Progenitor cell of endocrine pancreas (in vitro differentiated cells): Measurements from ENCODE around the gene FKBP2. TPM values are rescaled to one million over a fixed set of nuclear protein-coding genes. Genes with fewer than 3 reads are reported as not detected.
A peak's percentile ranks its signal among the peaks of the same experiment; 100 is the strongest.

Experiments
- DNase-seq: peaks from one replicate; pipeline ENCODE4 v3.0.0; 2021; ENCODE audit warnings: low spot score; ENCODE audit not compliant: unreplicated experiment
- H3K27ac Mint-ChIP-seq: 2 replicates; pipeline ENCODE4 v1.8.0; 2021; ENCODE audit warnings: mild to moderate bottlenecking, moderate library complexity, mixed read lengths
- H3K27me3 Mint-ChIP-seq: 2 replicates; pipeline ENCODE4 v1.8.0; 2021; ENCODE audit warnings: mixed read lengths
- H3K36me3 Mint-ChIP-seq: 2 replicates; pipeline ENCODE4 v1.8.0; 2022; ENCODE audit warnings: mixed read lengths; ENCODE audit not compliant: insufficient read depth
- H3K4me1 Mint-ChIP-seq: 2 replicates; pipeline ENCODE4 v1.8.0; 2021; ENCODE audit warnings: low read depth, mixed read lengths
- H3K4me3 Mint-ChIP-seq: 2 replicates; pipeline ENCODE4 v1.8.0; 2021; ENCODE audit warnings: low read depth, mild to moderate bottlenecking, moderate library complexity, mixed read lengths
- H3K9me3 Mint-ChIP-seq: 2 replicates; pipeline ENCODE4 v1.8.0; 2021; ENCODE audit warnings: low read depth, mixed read lengths
- CTCF ChIP-seq: fragments of 200-600 bp; sonication (generic); IDR thresholded peaks from one replicate; pipeline ENCODE4 v1.5.0; 2021; ENCODE audit warnings: antibody characterized with exemption, mild to moderate bottlenecking; ENCODE audit not compliant: unreplicated experiment
- total RNA-seq: library from RNA; stranded (reverse); gene quantifications from 2 replicates; pipeline ENCODE4 v1.2.1, GENCODE V29; 2021

The FKBP2 gene
- total RNA-seq, 1 donor from 2014 or later = 57.7 TPM

GRCh38 chr11:64248578-64248977 lies 7.7 kb downstream of the FKBP2 start:
- DNase-seq = no peak
- Mint-ChIP-seq H3K27ac (no peak overlapping the region), H3K27me3 (peaks cover 3% of the 10 kb centered on the region), H3K9me3 (no peaks in the 10 kb centered on the region), H3K36me3 (peaks cover 3% of the 10 kb centered on the region), H3K4me3 (no peak overlapping the region), H3K4me1 (peaks cover 11% of the 10 kb centered on the region)
- TF ChIP-seq CTCF = no peak

GRCh38 chr11:64249038-64249437 lies 8.1 kb downstream of the FKBP2 start:
- no peak for TF ChIP-seq CTCF
- Mint-ChIP-seq H3K4me3 (no peak overlapping the region), H3K4me1 (peaks cover 11% of the 10 kb centered on the region), H3K27me3 (peaks cover 3% of the 10 kb centered on the region), H3K27ac (no peak overlapping the region), H3K36me3 (no peaks in the 10 kb centered on the region), H3K9me3 (no peaks in the 10 kb centered on the region)
- no peak for DNase-seq

- Mint-ChIP-seq H3K9me3 (no peaks in the 10 kb centered on the region), H3K4me3 (peak overlapping the region; percentile 33), H3K27me3 (peaks cover 3% of the 10 kb centered on the region), H3K27ac (no peak overlapping the region), H3K36me3 (no peaks in the 10 kb centered on the region), H3K4me1 (peaks cover 11% of the 10 kb centered on the region)
- DNase-seq = no peak
- no peak for TF ChIP-seq CTCF
These were observed 8.9 kb downstream of the FKBP2 start for GRCh38 chr11:64249563-64250414.

- H3K9me3 Mint-ChIP-seq = no peaks in the 10 kb centered on the region
- H3K4me1 Mint-ChIP-seq = peaks cover 11% of the 10 kb centered on the region
- H3K27me3 Mint-ChIP-seq = peaks cover 3% of the 10 kb centered on the region
- DNase-seq = no peak
- no peaks in the 10 kb centered on the region for H3K36me3 Mint-ChIP-seq
- peak overlapping the region; percentile 44 for H3K4me3 Mint-ChIP-seq
- no peak for TF ChIP-seq CTCF
- no peak overlapping the region for H3K27ac Mint-ChIP-seq
These were observed 9.6 kb downstream of the FKBP2 start for GRCh38 chr11:64250415-64251015.

GRCh38 chr11:64251016-64251752 lies 10.3 kb downstream of the FKBP2 start, which contains the start of gene PLCB3:
Gene PLCB3 (plus strand): TSS chr11:64251530. CDS start chr11:64251650, 120 bp downstream.
- no peaks in the 10 kb centered on the region for H3K9me3 Mint-ChIP-seq
- H3K27me3 Mint-ChIP-seq = peaks cover 3% of the 10 kb centered on the region
- DNase-seq = peak; percentile 66
- TF ChIP-seq CTCF = peak; percentile 79
- H3K4me1 Mint-ChIP-seq = peaks cover 11% of the 10 kb centered on the region
- no peaks in the 10 kb centered on the region for H3K36me3 Mint-ChIP-seq
- no peak within 1 kb of the TSS for H3K27ac Mint-ChIP-seq
- H3K4me3 Mint-ChIP-seq = peak within 1 kb of the TSS; percentile 82
